GM12874 (cell line): ENCODE measurements around the gene GTF3C6.

Source experiments
- CTCF ChIP-seq: IDR thresholded peaks from 2 replicates; pipeline ENCODE4 v1.5.1; 2011; ENCODE audit warnings: low read depth, mild to moderate bottlenecking, control low read depth, low read length, moderate library complexity; ENCODE audit not compliant: insufficient read depth

Gene GTF3C6

GRCh38 chr6:110944681-110945151 is 13.8 kb upstream of the GTF3C6 start:
- no peak for TF ChIP-seq CTCF

- TF ChIP-seq CTCF: no peak
Measured at GRCh38 chr6:110946498-110946897, 12.0 kb upstream of the GTF3C6 start.

- TF ChIP-seq CTCF: 0 out of 2 replicates have a peak, but pooled peaks have one; percentile 13
Measured at GRCh38 chr6:110949679-110950285, 8.7 kb upstream of the GTF3C6 start.

GRCh38 chr6:110950440-110950839 is 8.1 kb upstream of the GTF3C6 start:
- no peak for TF ChIP-seq CTCF

GRCh38 chr6:110951008-110951407 is 7.5 kb upstream of the GTF3C6 start:
- no peak for TF ChIP-seq CTCF

- TF ChIP-seq CTCF: no peak
Measured at GRCh38 chr6:110951986-110952794, 6.3 kb upstream of the GTF3C6 start.

- no peak for TF ChIP-seq CTCF
Measured at GRCh38 chr6:110953633-110954303, 4.7 kb upstream of the GTF3C6 start.
